Fibroblast of lung (primary cell): ENCODE data around the gene PLN. TPM values are rescaled to one million over a fixed set of nuclear protein-coding genes. Genes with fewer than 3 reads are reported as not detected.

ENCODE experiments used
- DNase-seq, 2 donors: peaks; one replicate each; pipeline versions ENCODE4 v3.0.0 to v3.0.0-alpha.2; 2010; ENCODE audit warnings: low read depth in 2 of 2
- H2AFZ ChIP-seq: 2 replicates; pipeline ENCODE4 v1.5.1; 2012; ENCODE audit warnings: low read length, control low read depth, inconsistent platforms
- H3K27ac ChIP-seq: 2 replicates; pipeline ENCODE4 v1.5.1; 2011; ENCODE audit warnings: low read length, control low read depth; ENCODE audit not compliant: insufficient read depth
- H3K27me3 ChIP-seq: 2 replicates; pipeline ENCODE4 v1.5.1; 2011; ENCODE audit warnings: mild to moderate bottlenecking, low read length; ENCODE audit not compliant: control insufficient read depth, insufficient read depth
- H3K36me3 ChIP-seq: 2 replicates; pipeline ENCODE4 v1.5.1; 2011; ENCODE audit warnings: low read length; ENCODE audit not compliant: control insufficient read depth, insufficient read depth
- H3K4me1 ChIP-seq: 2 replicates; pipeline ENCODE4 v1.5.1; 2011; ENCODE audit warnings: low read length; ENCODE audit not compliant: control insufficient read depth, insufficient read depth; ENCODE audit errors: extremely low read depth
- H3K4me2 ChIP-seq: 2 replicates; pipeline ENCODE4 v1.5.1; 2011; ENCODE audit warnings: low read length, control low read depth; ENCODE audit not compliant: insufficient read depth; ENCODE audit errors: extremely low read depth
- H3K4me3 ChIP-seq, 4 experiments: fragments of 200-600 bp in 1 of 4; sonication (generic) in 1 of 4; replicated peaks in 1 of 4; 2 replicates each; pipeline ENCODE4 v1.5.1; 2011 to 2016; ENCODE audit warnings: low read length in 4 of 4, low read depth in 3 of 4, mild to moderate bottlenecking in 3 of 4, control low read depth in 2 of 4, inconsistent platforms in 1 of 4, mixed read lengths in 1 of 4; ENCODE audit not compliant: insufficient read depth in 1 of 4; ENCODE audit errors: control extremely low read depth in 1 of 4
- H3K79me2 ChIP-seq: 2 replicates; pipeline ENCODE4 v1.5.1; 2012; ENCODE audit warnings: mild to moderate bottlenecking, low read length, inconsistent platforms; ENCODE audit not compliant: control insufficient read depth, insufficient read depth
- H3K9ac ChIP-seq: 2 replicates; pipeline ENCODE4 v1.5.1; 2011; ENCODE audit warnings: mild to moderate bottlenecking, low read length, control low read depth; ENCODE audit not compliant: insufficient read depth
- H3K9me3 ChIP-seq: 2 replicates; pipeline ENCODE4 v1.5.1; 2012; ENCODE audit warnings: low read depth, low read length; ENCODE audit not compliant: control insufficient read depth, insufficient read depth
- H4K20me1 ChIP-seq: 2 replicates; pipeline ENCODE4 v1.5.1; 2011; ENCODE audit warnings: low read length; ENCODE audit not compliant: control insufficient read depth, insufficient read depth; ENCODE audit errors: extremely low read depth
- EZH2 ChIP-seq: IDR thresholded peaks from 2 replicates; pipeline ENCODE4 v1.5.1; 2012; ENCODE audit warnings: low read length, control low read depth, mild to moderate bottlenecking; ENCODE audit errors: missing control alignments
- polyA plus RNA-seq, 2 donors: library from polyadenylated mRNA; depleted of rRNA in 1 of 2; stranded (reverse) in 1 of 2; unstranded in 1 of 2; fragments of >200 nt; gene quantifications; 2 replicates each; pipeline ENCODE4 v1.2.1, GENCODE V29; 2011 to 2012; ENCODE audit warnings: missing spikeins in 1 of 2
- total RNA-seq: library from RNA; depleted of rRNA; stranded (reverse); fragments of >200 nt; gene quantifications from 2 replicates; pipeline ENCODE4 v1.2.1, GENCODE V29; 2014
- TF ChIP-seq, protein P1 (sequence below), 2 donors: IDR thresholded peaks in 1 of 2; conservative IDR thresholded peaks in 1 of 2; 1 replicate in 1 of 2; 2 replicates in 1 of 2; pipeline ENCODE4 v1.5.1; 2011 to 2012; ENCODE audit warnings: low read length in 2 of 2, control low read depth in 1 of 2, inconsistent platforms in 1 of 2, low read depth in 1 of 2, mild to moderate bottlenecking in 1 of 2

Gene PLN
- total and polyA plus RNA-seq, 2 donors (not counting 1 experiment from before 2014, with no cell fraction given), result 1.3 to 2.0 TPM

DNA sequence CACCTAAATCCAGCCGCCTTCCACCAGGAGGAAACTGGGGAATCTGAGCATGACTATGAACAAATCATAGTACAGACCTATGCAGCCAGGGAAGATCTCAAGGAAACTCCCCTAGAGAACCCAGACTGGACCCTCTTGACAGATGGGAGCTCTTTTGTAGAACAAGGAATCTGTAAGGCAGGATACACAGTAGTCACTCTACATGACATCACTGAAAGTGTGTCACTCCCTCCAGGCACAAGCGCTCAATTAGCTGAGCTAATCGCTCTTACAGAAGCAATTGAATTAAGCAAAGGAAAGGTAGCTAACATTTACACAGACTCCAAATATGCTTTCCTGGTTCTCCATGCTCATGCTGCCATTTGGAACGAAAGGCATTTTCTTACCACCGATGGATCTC is 36.8 kb downstream of the PLN start:
- no peak overlapping the region for H3K4me2 ChIP-seq
- H3K27ac ChIP-seq, result no peak overlapping the region
- no peaks in the 10 kb centered on the region for H3K9me3 ChIP-seq
- no peak overlapping the region for H3K9ac ChIP-seq
- H3K4me1 ChIP-seq, result no peaks in the 10 kb centered on the region
- TF ChIP-seq, protein P1, sequence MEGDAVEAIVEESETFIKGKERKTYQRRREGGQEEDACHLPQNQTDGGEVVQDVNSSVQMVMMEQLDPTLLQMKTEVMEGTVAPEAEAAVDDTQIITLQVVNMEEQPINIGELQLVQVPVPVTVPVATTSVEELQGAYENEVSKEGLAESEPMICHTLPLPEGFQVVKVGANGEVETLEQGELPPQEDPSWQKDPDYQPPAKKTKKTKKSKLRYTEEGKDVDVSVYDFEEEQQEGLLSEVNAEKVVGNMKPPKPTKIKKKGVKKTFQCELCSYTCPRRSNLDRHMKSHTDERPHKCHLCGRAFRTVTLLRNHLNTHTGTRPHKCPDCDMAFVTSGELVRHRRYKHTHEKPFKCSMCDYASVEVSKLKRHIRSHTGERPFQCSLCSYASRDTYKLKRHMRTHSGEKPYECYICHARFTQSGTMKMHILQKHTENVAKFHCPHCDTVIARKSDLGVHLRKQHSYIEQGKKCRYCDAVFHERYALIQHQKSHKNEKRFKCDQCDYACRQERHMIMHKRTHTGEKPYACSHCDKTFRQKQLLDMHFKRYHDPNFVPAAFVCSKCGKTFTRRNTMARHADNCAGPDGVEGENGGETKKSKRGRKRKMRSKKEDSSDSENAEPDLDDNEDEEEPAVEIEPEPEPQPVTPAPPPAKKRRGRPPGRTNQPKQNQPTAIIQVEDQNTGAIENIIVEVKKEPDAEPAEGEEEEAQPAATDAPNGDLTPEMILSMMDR (conservative IDR thresholded peaks at IDR 0.05 in 1 of 2, IDR thresholded peaks at IDR 0.05 in 1 of 2; ENCODE audit: low read depth in 1 of 2, low read length in 2 of 2), result no peak
- no peak for TF ChIP-seq EZH2
- no peaks in the 10 kb centered on the region for H3K27me3 ChIP-seq
- no peak for DNase-seq
- no peaks in the 10 kb centered on the region for H3K36me3 ChIP-seq
- H2AFZ ChIP-seq, result no peak overlapping the region
- peaks cover 5% of the 10 kb centered on the region for H3K79me2 ChIP-seq
- H3K4me3 ChIP-seq, result no peak overlapping the region
- H4K20me1 ChIP-seq, result no peaks in the 10 kb centered on the region

DNA sequence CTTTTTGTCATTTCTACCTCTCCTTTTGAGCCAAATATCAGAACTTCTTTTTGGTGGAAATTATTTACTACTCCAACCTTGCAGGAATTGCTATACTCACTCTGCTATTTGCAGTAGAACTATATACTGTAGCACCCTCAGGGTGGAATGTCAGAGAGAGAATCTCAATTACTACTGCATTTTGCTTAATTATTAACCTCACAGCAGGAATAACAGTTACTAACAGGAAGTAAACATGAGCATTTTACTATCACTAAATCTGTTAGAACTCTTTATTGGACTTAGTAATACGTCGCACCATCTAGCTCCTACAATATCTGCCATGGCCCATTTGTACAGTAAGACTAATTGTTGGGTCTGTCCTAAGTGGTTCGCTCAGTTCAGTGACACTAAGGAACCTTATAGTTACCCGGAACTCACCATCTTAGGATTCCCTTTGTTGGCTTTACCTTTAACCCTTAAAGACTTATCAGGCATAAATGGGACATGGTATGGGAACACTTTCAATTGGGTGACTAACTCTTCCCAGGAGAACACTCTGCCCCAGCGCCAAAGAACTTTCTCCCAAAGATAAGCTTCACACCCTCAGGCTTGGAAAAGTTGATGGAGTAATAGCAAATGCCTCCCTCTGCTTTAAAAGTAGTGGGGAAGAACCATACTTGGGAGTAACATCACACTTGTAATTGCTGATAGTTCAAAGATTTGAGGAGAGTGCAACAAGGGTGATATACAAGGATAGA is 38.8 kb downstream of the PLN start:
- Histone ChIP-seq H3K27me3 (no peaks in the 10 kb centered on the region), H3K9me3 (no peaks in the 10 kb centered on the region)
- no peak for DNase-seq

DNA sequence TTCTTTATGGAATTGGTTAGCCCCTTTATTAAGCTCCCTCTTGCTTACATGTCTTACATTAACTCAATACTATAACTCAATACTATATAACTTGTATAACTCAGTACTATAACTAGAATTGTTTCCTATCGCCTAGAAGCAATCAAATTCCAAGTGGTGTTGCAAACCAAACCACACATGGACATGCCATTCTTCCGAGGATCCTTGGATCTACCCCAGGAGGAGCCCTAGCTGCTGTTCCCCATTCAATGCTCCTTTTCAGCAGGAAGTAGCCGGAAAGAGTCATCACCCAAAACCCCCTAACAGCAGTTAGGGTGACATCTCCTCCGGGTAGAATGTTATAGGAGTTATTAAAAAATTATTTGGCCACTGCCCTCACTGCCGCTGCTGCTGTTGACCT is 40.5 kb downstream of the PLN start:
- Histone ChIP-seq H3K4me1 (no peaks in the 10 kb centered on the region), H3K9ac (no peak overlapping the region), H3K9me3 (no peaks in the 10 kb centered on the region), H3K36me3 (no peaks in the 10 kb centered on the region), H3K4me3 (no peak overlapping the region), H2AFZ (no peak overlapping the region), H3K27ac (no peak overlapping the region), H3K79me2 (peaks cover 3% of the 10 kb centered on the region), H3K27me3 (no peaks in the 10 kb centered on the region), H3K4me2 (no peak overlapping the region), H4K20me1 (no peaks in the 10 kb centered on the region)
- DNase-seq, result peak; percentile 15 to 23
- TF ChIP-seq, protein P1 (conservative IDR thresholded peaks at IDR 0.05 in 1 of 2, IDR thresholded peaks at IDR 0.05 in 1 of 2; ENCODE audit: low read depth in 1 of 2, low read length in 2 of 2), result no peak
- TF ChIP-seq EZH2, result no peak

More for the DNA sequence above, 38.8 kb downstream of the PLN start:
- Histone ChIP-seq H2AFZ (no peak overlapping the region), H3K36me3 (no peaks in the 10 kb centered on the region), H3K9ac (no peak overlapping the region), H4K20me1 (no peaks in the 10 kb centered on the region), H3K27ac (no peak overlapping the region), H3K4me1 (no peaks in the 10 kb centered on the region), H3K79me2 (peaks cover 5% of the 10 kb centered on the region), H3K4me2 (no peak overlapping the region), H3K4me3 (no peak overlapping the region)
- TF ChIP-seq, protein P1 (conservative IDR thresholded peaks at IDR 0.05 in 1 of 2, IDR thresholded peaks at IDR 0.05 in 1 of 2; ENCODE audit: low read depth in 1 of 2, low read length in 2 of 2), result no peak
- TF ChIP-seq EZH2, result no peak
